Measurements from ENCODE around the gene PDE4DIP. TPM values are rescaled to one million over a fixed set of nuclear protein-coding genes. Genes with fewer than 3 reads are reported as not detected.
"Not testable (repeated sequence)": the region's sequence is repeated elsewhere in the genome, so short reads cannot be mapped to it uniquely, and the experiment has no call there.

PDE4DIP gene
- total RNA-seq, 1 donor = 228 TPM

DNA sequence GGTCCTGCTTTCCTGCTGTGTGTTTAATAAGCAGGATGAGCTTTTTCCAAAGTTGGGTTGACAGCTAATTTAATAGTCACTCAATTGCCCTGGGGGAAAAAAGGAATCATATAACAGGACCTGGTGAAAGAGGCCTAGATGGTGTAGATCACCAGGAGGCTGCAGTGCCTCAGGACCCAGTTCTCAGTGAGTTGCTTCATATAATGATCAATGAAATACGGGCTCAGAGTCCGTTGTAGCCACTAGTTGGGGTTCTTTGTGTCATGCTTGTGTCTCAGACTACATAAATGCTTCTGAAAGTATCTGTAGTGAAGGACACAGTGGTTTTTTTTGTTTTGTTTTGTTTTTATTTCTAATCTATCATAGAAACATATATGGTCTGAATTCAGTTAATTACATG is 164.5 kb downstream of the PDE4DIP start:
- not testable (repeated sequence) for H3K4me3 ChIP-seq (ENCODE audit: low read depth, low read length); DNase-seq (ENCODE audit: low read depth)

- H3K4me3 ChIP-seq (ENCODE audit: low read depth, low read length); DNase-seq (ENCODE audit: low read depth): not testable (repeated sequence)
Observed at GRCh38 chr1:149009761-149010160, 165.5 kb downstream of the PDE4DIP start.

DNA sequence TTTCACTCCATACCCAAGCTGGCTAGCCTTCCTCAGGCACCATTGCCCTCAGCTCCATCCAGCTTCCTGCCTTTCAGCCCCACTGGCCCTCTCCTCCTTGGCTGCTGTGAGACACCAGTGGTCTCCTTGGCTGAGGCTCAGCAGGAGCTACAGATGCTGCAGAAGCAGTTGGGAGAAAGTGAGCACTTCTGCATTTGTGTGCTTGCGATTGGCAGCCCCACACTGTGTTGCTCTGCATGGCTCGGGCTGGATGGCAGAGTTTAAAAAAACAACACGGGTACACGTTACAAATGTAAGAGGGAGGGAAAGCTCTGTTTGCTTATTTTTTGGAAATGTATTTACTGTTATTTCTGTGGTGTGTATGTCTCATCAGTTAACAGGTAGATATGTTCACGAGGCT is 168.4 kb downstream of the PDE4DIP start:
- DNase-seq (ENCODE audit: low read depth); H3K4me3 ChIP-seq (ENCODE audit: low read depth, low read length): not testable (repeated sequence)

GRCh38 chr1:149013513-149013912 is 169.3 kb downstream of the PDE4DIP start:
- H3K4me3 ChIP-seq (ENCODE audit: low read depth, low read length); DNase-seq (ENCODE audit: low read depth): not testable (repeated sequence)

DNA sequence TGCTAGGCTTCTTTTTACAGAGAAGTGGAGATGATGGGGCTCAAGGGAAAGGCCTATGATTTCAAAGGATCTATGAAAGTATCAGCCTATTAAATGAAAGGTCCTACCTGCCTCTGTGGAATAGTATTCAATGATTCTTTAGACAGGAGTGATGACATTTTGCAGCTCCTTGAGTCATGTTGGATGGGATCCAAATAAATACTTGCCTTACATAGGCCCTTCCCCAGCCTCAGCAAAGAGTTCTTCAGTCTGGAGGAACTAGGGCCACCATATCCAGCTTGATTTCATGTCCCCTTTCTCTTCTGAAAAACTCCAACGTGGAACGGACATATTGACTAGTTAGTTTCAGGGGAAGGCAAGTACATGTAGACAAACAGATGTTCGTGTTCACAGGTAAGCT is 171.3 kb downstream of the PDE4DIP start:
- DNase-seq (ENCODE audit: low read depth); H3K4me3 ChIP-seq (ENCODE audit: low read depth, low read length): not testable (repeated sequence)

GRCh38 chr1:149016626-149017025 is 172.4 kb downstream of the PDE4DIP start:
- not testable (repeated sequence) for DNase-seq (ENCODE audit: low read depth); H3K4me3 ChIP-seq (ENCODE audit: low read depth, low read length)

DNA sequence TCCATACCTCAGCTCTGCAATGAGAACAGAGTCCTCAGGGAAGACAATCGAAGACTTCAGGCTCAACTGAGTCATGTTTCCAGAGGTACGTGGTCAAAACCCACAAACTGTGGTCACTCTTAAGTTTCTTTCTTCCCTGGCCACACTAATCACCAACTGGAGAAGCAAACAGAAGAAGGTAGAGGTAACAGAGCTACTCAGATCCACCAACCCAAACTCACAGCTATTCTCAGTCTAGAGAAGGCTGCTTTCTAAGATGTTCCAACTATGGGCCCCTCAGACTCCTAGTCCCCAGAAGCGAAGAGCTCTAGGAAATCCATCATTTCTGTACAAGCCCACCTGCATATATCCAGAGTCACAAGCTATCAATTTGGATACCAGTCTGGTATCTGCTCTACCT is 174.3 kb downstream of the PDE4DIP start:
- not testable (repeated sequence) for H3K4me3 ChIP-seq (ENCODE audit: low read depth, low read length); DNase-seq (ENCODE audit: low read depth)

GRCh38 chr1:149024327-149024726 is 180.1 kb downstream of the PDE4DIP start:
- H3K4me3 ChIP-seq (ENCODE audit: low read depth, low read length); DNase-seq (ENCODE audit: low read depth): not testable (repeated sequence)

DNA sequence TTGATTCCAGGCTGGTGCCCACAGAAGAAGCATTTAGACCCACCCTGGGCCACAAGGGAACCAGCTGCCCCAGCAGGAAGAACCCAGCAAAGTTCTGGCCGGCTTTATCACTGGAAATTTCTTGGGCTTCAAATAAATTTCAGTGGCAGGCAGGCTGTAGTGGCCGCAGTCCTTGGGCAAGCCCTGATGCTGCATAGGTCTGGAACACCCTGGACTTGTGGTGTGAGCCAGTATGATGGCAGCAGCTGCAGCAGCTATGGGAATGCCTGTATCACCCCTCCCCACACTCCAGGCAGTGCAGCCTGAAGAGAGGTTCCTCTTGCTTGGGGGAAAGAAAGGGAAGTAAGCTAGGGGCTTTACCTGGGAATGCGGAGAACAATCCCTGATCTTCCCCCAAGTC is 189.7 kb downstream of the PDE4DIP start:
- not testable (repeated sequence) for DNase-seq (ENCODE audit: low read depth)

GRCh38 chr1:149043056-149043455 is 198.8 kb downstream of the PDE4DIP start:
- DNase-seq (ENCODE audit: low read depth); H3K4me3 ChIP-seq (ENCODE audit: low read depth, low read length): not testable (repeated sequence)

More for the DNA sequence above, 189.7 kb downstream of the PDE4DIP start:
- H3K4me3 ChIP-seq (ENCODE audit: low read depth, low read length) = not testable (repeated sequence)

- not testable (repeated sequence) for H3K4me3 ChIP-seq (ENCODE audit: low read depth, low read length); DNase-seq (ENCODE audit: low read depth)
Observed at GRCh38 chr1:149064611-149065010, 220.4 kb downstream of the PDE4DIP start.

DNA sequence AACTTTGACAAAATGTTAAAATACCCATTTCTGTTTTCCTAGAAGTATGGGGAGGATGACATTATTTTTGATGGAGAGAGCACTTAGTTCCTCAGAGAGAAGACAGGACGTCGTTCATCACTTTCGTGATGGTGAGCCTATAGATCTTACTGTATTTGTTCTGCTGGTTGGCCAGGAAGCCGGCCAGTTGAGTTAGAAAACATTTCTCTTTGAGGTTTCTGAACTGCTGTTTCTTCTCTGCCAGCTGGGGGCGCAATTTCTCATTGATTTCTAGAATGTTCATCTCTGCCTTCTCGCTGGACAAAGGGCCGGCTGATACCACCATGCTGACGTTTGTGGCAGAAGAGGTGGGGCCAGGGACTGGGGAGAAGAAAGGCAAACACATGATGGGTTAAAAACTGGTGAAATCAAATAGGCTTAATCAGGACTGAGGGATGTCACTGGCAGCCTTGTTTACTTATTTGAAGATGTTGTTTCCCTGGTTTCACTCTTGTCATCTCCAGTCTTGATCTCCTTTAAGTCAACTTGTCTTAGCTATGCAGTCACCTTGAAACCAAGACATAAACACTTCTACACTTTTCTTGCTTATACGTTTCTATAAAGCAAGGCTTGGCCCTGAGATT is 231.4 kb downstream of the PDE4DIP start:
- not testable (repeated sequence) for H3K4me3 ChIP-seq (ENCODE audit: low read depth, low read length); DNase-seq (ENCODE audit: low read depth)

Small RNA genes within 50 kb of the gene (small RNA-seq; reads per million reads assigned to genes)
- gene RN7SKP88 = not detected
- not detected for gene RNU2-38P

Other genes starting within 250 kb of the PDE4DIP start
- gene NBPF14, start 248.4 kb upstream of the PDE4DIP start, total RNA-seq (ENCODE audit: low replicate concordance) = 12.4 and 24.4 TPM in 2 replicates
- 72.0 and 77.5 TPM in 2 replicates for gene NUDT4B, start 95.7 kb upstream of the PDE4DIP start, total RNA-seq (ENCODE audit: low replicate concordance)